ENCODE data around the gene KLHL11.

- TF ChIP-seq, protein P1, sequence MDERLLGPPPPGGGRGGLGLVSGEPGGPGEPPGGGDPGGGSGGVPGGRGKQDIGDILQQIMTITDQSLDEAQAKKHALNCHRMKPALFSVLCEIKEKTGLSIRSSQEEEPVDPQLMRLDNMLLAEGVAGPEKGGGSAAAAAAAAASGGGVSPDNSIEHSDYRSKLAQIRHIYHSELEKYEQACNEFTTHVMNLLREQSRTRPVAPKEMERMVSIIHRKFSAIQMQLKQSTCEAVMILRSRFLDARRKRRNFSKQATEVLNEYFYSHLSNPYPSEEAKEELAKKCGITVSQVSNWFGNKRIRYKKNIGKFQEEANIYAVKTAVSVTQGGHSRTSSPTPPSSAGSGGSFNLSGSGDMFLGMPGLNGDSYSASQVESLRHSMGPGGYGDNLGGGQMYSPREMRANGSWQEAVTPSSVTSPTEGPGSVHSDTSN (CRISPR knock-in tag; IDR thresholded peaks at IDR 0.05; ENCODE audit: low read depth) = no peak
- TF ChIP-seq, protein P1 (tag; conservative IDR thresholded peaks at IDR 0.05; ENCODE audit: low read depth) = no peak
- TF ChIP-seq ZNF354B (CRISPR knock-in tag; IDR thresholded peaks at IDR 0.05) (no peak), PHF8 (IDR thresholded peaks at IDR 0.05; ENCODE audit: borderline replicate concordance, low read length) (no peak), ZNF384 (IDR thresholded peaks at IDR 0.05; ENCODE audit: low read depth, low read length) (no peak), USF1 (CRISPR knock-in tag; IDR thresholded peaks at IDR 0.05) (no peak), LARP7 (IDR thresholded peaks at IDR 0.05) (no peak), CTCF (IDR thresholded peaks at IDR 0.05 in 2 of 3, conservative IDR thresholded peaks at IDR 0.05 in 1 of 3; ENCODE audit: insufficient read depth in 2 of 3, low read depth in 1 of 3, low read length in 3 of 3) (no peak), ZBTB7A (IDR thresholded peaks at IDR 0.05; ENCODE audit: borderline replicate concordance, control insufficient read depth, low read depth, low read length) (no peak), ZHX1 (conservative IDR thresholded peaks at IDR 0.05; ENCODE audit: low read length) (no peak)
These were observed 49.8 kb upstream of the KLHL11 start for GRCh38 chr17:41915020-41915419.

Data from K562 (cell line).